H9 (cell line): Measurements from ENCODE around the gene EIF4E3. TPM values are rescaled to one million over a fixed set of nuclear protein-coding genes. Genes with fewer than 3 reads are reported as not detected.

Source experiments
- DNase-seq: peaks from one replicate; pipeline ENCODE4 v3.0.0-alpha.2; 2017
- H2AFZ ChIP-seq: one replicate; pipeline ENCODE4 v1.6.1; 2013; ENCODE audit warnings: mild to moderate bottlenecking, low read length, control low read depth, moderate library complexity
- H2AK5ac ChIP-seq: 2 replicates; pipeline ENCODE4 v1.6.1; 2013; ENCODE audit warnings: low read length, control low read depth, mixed read lengths; ENCODE audit not compliant: insufficient read length
- H2BK120ac ChIP-seq: one replicate; pipeline ENCODE4 v1.6.1; 2013; ENCODE audit warnings: low read depth, mild to moderate bottlenecking, low read length, control low read depth, inconsistent platforms; ENCODE audit not compliant: poor library complexity, severe bottlenecking
- H2BK12ac ChIP-seq: 2 replicates; pipeline ENCODE4 v1.6.1; 2013; ENCODE audit warnings: low read length, control low read depth, mixed read lengths, low read depth; ENCODE audit not compliant: insufficient read length
- H2BK15ac ChIP-seq: 2 replicates; pipeline ENCODE4 v1.6.1; 2013; ENCODE audit warnings: low read depth, low read length, control low read depth
- H2BK20ac ChIP-seq: one replicate; pipeline ENCODE4 v1.6.1; 2013; ENCODE audit warnings: low read depth, mild to moderate bottlenecking, low read length, control low read depth, inconsistent platforms; ENCODE audit not compliant: poor library complexity, severe bottlenecking
- H2BK5ac ChIP-seq: 2 replicates; pipeline ENCODE4 v1.6.1; 2013; ENCODE audit warnings: low read length, control low read depth, mixed read lengths; ENCODE audit not compliant: insufficient read length
- H3K14ac ChIP-seq: 2 replicates; pipeline ENCODE4 v1.6.1; 2013; ENCODE audit warnings: low read length, control low read depth; ENCODE audit not compliant: insufficient read depth
- H3K18ac ChIP-seq: 2 replicates; pipeline ENCODE4 v1.6.1; 2013; ENCODE audit warnings: low read depth, mild to moderate bottlenecking, mixed read lengths, low read length, control low read depth; ENCODE audit not compliant: insufficient read length
- H3K23ac ChIP-seq: 2 replicates; pipeline ENCODE4 v1.6.1; 2013; ENCODE audit warnings: low read length, control low read depth, mixed read lengths, low read depth; ENCODE audit not compliant: insufficient read length
- H3K23me2 ChIP-seq: 2 replicates; pipeline ENCODE4 v1.6.1; 2013; ENCODE audit warnings: low read depth, mild to moderate bottlenecking, mixed read lengths, low read length, control low read depth; ENCODE audit not compliant: insufficient read length, poor library complexity, severe bottlenecking
- H3K27ac ChIP-seq: 2 replicates; pipeline ENCODE4 v1.5.1; 2013; ENCODE audit warnings: low read length, control low read depth, mixed read lengths, low read depth; ENCODE audit not compliant: insufficient read length
- H3K27me3 ChIP-seq: 2 replicates; pipeline ENCODE4 v1.6.1; 2013; ENCODE audit warnings: low read length, control low read depth, inconsistent platforms; ENCODE audit not compliant: insufficient read depth
- H3K4ac ChIP-seq: 2 replicates; pipeline ENCODE4 v1.6.1; 2013; ENCODE audit warnings: low read depth, mild to moderate bottlenecking, control low read depth, inconsistent platforms, low read length, moderate library complexity
- H3K4me1 ChIP-seq: 2 replicates; pipeline ENCODE4 v1.6.1; 2013; ENCODE audit warnings: low read length, control low read depth, inconsistent platforms; ENCODE audit not compliant: insufficient read depth
- H3K4me2 ChIP-seq: 2 replicates; pipeline ENCODE4 v1.6.1; 2013; ENCODE audit warnings: low read length, control low read depth, mixed read lengths; ENCODE audit not compliant: insufficient read length, insufficient read depth
- H3K56ac ChIP-seq: 2 replicates; pipeline ENCODE4 v1.6.1; 2013; ENCODE audit warnings: low read depth, mild to moderate bottlenecking, mixed read lengths, low read length, control low read depth; ENCODE audit not compliant: insufficient read length
- H3K79me1 ChIP-seq: 2 replicates; pipeline ENCODE4 v1.6.1; 2013; ENCODE audit warnings: low read depth, mild to moderate bottlenecking, moderate library complexity, low read length, control low read depth, inconsistent platforms; ENCODE audit not compliant: insufficient read depth, poor library complexity, severe bottlenecking
- H3K79me2 ChIP-seq: 2 replicates; pipeline ENCODE4 v1.6.1; 2013; ENCODE audit warnings: low read length, control low read depth, inconsistent platforms; ENCODE audit not compliant: insufficient read depth
- H3K9ac ChIP-seq: 2 replicates; pipeline ENCODE4 v1.6.1; 2013; ENCODE audit warnings: low read length, control low read depth, mixed read lengths; ENCODE audit not compliant: insufficient read length; ENCODE audit errors: extremely low read depth
- H3K9me3 ChIP-seq: one replicate; pipeline ENCODE4 v1.6.1; 2013; ENCODE audit warnings: low read depth, low read length, inconsistent platforms; ENCODE audit not compliant: control insufficient read depth
- H3T11ph ChIP-seq: one replicate; pipeline ENCODE4 v1.6.1; 2013; ENCODE audit warnings: mild to moderate bottlenecking, low read length, control low read depth, inconsistent platforms
- H4K20me1 ChIP-seq: one replicate; pipeline ENCODE4 v1.6.1; 2013; ENCODE audit not compliant: control insufficient read depth, insufficient read length, insufficient read depth
- H4K5ac ChIP-seq: 2 replicates; pipeline ENCODE4 v1.6.1; 2013; ENCODE audit warnings: low read depth, mild to moderate bottlenecking, mixed read lengths, low read length, control low read depth; ENCODE audit not compliant: insufficient read length
- H4K8ac ChIP-seq: replicated peaks from 2 replicates; pipeline ENCODE4 v1.6.1; 2013; ENCODE audit warnings: low read length, control low read depth, mixed read lengths, low read depth; ENCODE audit not compliant: insufficient read length
- H4K91ac ChIP-seq: 2 replicates; pipeline ENCODE4 v1.6.1; 2013; ENCODE audit warnings: low read depth, mild to moderate bottlenecking, moderate library complexity, mixed read lengths, low read length, control low read depth; ENCODE audit not compliant: insufficient read length
- H3K27ac Mint-ChIP-seq, 3 experiments: 2 replicates in 2 of 3; 3 replicates in 1 of 3; pipeline ENCODE4 v1.8.0; 2020 to 2021; ENCODE audit warnings: mixed read lengths in 3 of 3, mild to moderate bottlenecking in 1 of 3, moderate library complexity in 1 of 3
- H3K27me3 Mint-ChIP-seq: 2 replicates; pipeline ENCODE4 v1.8.0; 2021; ENCODE audit warnings: low read depth, mild to moderate bottlenecking, moderate library complexity, mixed read lengths
- H3K36me3 Mint-ChIP-seq, 3 experiments: 2 replicates in 2 of 3; 3 replicates in 1 of 3; pipeline ENCODE4 v1.8.0; 2020 to 2021; ENCODE audit warnings: low read depth in 3 of 3, mixed read lengths in 3 of 3; ENCODE audit not compliant: insufficient read depth in 1 of 3
- H3K4me1 Mint-ChIP-seq, 2 experiments: 2 replicates each; pipeline ENCODE4 v1.8.0; 2020; ENCODE audit warnings: mixed read lengths in 2 of 2
- H3K4me3 Mint-ChIP-seq, 2 experiments: 2 replicates in 1 of 2; 3 replicates in 1 of 2; pipeline ENCODE4 v1.8.0; 2020 to 2021; ENCODE audit warnings: mild to moderate bottlenecking in 2 of 2, mixed read lengths in 2 of 2, moderate library complexity in 1 of 2
- H3K9me3 Mint-ChIP-seq, 2 experiments: 2 replicates in 1 of 2; 3 replicates in 1 of 2; pipeline ENCODE4 v1.8.0; 2020; ENCODE audit warnings: mild to moderate bottlenecking in 2 of 2, mixed read lengths in 2 of 2, moderate library complexity in 1 of 2
- CTCF ChIP-seq: fragments of 200-600 bp; sonication (generic); conservative IDR thresholded peaks from 3 replicates; pipeline ENCODE4 v1.8.0; 2021; ENCODE audit warnings: antibody characterized with exemption, mild to moderate bottlenecking
- WGBS: extraction: QIAGEN DNeasy Blood & Tissue Kit; methylation state at CpG from one replicate; pipeline ENCODE4 v1.1.7; 2013; ENCODE audit warnings: missing lambda C conversion rate, low lambda C conversion rate, mixed read lengths; ENCODE audit not compliant: insufficient read length; ENCODE audit errors: extremely low coverage; 5-methylcytosine and 5-hydroxymethylcytosine counted together
- total RNA-seq: library from RNA; stranded (reverse); gene quantifications from 2 replicates; pipeline ENCODE4 v1.2.1, GENCODE V29; 2021

Gene EIF4E3
- total RNA-seq, 1 experiment from 2014 or later: 12.9 TPM

GRCh38 chr3:71659864-71660591 is 65.2 kb downstream of the EIF4E3 start:
- Histone ChIP-seq H2BK15ac (no peak overlapping the region), H4K8ac (no peak overlapping the region), H2BK5ac (no peak overlapping the region), H4K91ac (no peak overlapping the region), H2BK20ac (no peak overlapping the region), H3K23ac (no peak overlapping the region), H3K27me3 (no peaks in the 10 kb centered on the region), H3K79me1 (no peaks in the 10 kb centered on the region), H3K23me2 (no peaks in the 10 kb centered on the region), H2BK12ac (no peak overlapping the region), H4K20me1 (no peaks in the 10 kb centered on the region), H4K5ac (no peak overlapping the region), H2AK5ac (no peak overlapping the region), H3K56ac (no peak overlapping the region), H3K4ac (no peak overlapping the region), H3K9ac (no peak overlapping the region), H3K9me3 (no peaks in the 10 kb centered on the region), H2BK120ac (no peak overlapping the region), H3K18ac (no peak overlapping the region), H3K14ac (no peak overlapping the region), H3K27ac (no peak overlapping the region), H2AFZ (no peak overlapping the region), H3K79me2 (no peaks in the 10 kb centered on the region), H3T11ph (no peak overlapping the region), H3K4me2 (no peak overlapping the region), H3K4me1 (no peaks in the 10 kb centered on the region)
- no peaks in the 10 kb centered on the region for H3K9me3 Mint-ChIP-seq
- H3K4me1 Mint-ChIP-seq: peaks cover 3 to 14% of the 10 kb centered on the region in 2 experiments
- no peak overlapping the region; a peak in 3 of 7 replicates for H3K27ac Mint-ChIP-seq
- no peak overlapping the region for H3K4me3 Mint-ChIP-seq
- no peaks in the 10 kb centered on the region; the same call in 1 of the 2 replicates for H3K27me3 Mint-ChIP-seq
- H3K36me3 Mint-ChIP-seq: no peaks in the 10 kb centered on the region
- no CpG with 5 or more reads among the region's 9 CpGs for WGBS
- no peak for DNase-seq
- TF ChIP-seq CTCF: no peak
